ENCODE data around the gene FBLN5. TPM values are rescaled to one million over a fixed set of nuclear protein-coding genes. Genes with fewer than 3 reads are reported as not detected.
"Not testable (repeated sequence)": the region's sequence is repeated elsewhere in the genome, so short reads cannot be mapped to it uniquely, and the experiment has no call there.

Gene FBLN5
- total RNA-seq, 3 donors from 2014 or later: 81.8 to 171 (median 83.2) TPM

- TF ChIP-seq POLR2A (IDR thresholded peaks at IDR 0.05): no peak
- TF ChIP-seq POLR2AphosphoS5 (IDR thresholded peaks at IDR 0.05): peak; percentile 35 to 82 (median 56)
- Histone ChIP-seq H3K9me3 (no peaks in the 10 kb centered on the region), H3K4me3 (no peak overlapping the region), H3K27me3 (no peaks in the 10 kb centered on the region), H3K27ac (peak overlapping the region; percentile 62 to 80), H3K36me3 (no peaks in the 10 kb centered on the region), H3K4me1 (peaks cover 0 to 5% of the 10 kb centered on the region in 2 donors)
- no peak for DNase-seq (ENCODE audit: low spot score in 2 of 2)
- intact Hi-C loops (cut with DNase I; ENCODE audit: low total_unique reads): no loop called here
These were observed 45.9 kb downstream of the FBLN5 start for GRCh38 chr14:91901449-91902226.

DNA sequence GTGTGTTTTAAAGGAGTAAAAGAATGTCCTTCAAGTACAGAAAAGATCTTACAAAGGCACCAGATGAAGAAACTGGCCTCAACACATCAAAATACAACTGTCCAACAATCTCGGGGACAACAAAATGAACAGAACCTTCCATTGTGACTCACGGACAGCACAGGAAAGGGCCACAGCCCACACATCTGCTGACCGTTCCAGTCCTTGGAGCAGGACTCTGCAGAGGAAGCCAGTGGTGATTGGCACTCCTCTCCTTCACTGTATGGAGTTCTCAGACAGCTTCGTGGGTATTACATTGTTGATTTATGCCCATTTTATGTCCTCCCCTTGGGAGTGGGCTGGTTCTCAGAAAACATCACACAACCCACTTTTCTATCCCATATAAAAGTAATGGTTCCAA is 47.7 kb downstream of the FBLN5 start:
- DNase-seq (ENCODE audit: low spot score in 2 of 2): no peak
- Histone ChIP-seq H3K9me3 (no peaks in the 10 kb centered on the region), H3K36me3 (no peaks in the 10 kb centered on the region), H3K27ac (peak overlapping the region; percentile 18 to 76), H3K4me1 (peaks cover 0 to 5% of the 10 kb centered on the region in 2 donors), H3K4me3 (no peak overlapping the region), H3K27me3 (no peaks in the 10 kb centered on the region)
- no peak for TF ChIP-seq POLR2A (IDR thresholded peaks at IDR 0.05)
- no peak for TF ChIP-seq POLR2AphosphoS5 (IDR thresholded peaks at IDR 0.05)
- TF ChIP-seq, protein P1, sequence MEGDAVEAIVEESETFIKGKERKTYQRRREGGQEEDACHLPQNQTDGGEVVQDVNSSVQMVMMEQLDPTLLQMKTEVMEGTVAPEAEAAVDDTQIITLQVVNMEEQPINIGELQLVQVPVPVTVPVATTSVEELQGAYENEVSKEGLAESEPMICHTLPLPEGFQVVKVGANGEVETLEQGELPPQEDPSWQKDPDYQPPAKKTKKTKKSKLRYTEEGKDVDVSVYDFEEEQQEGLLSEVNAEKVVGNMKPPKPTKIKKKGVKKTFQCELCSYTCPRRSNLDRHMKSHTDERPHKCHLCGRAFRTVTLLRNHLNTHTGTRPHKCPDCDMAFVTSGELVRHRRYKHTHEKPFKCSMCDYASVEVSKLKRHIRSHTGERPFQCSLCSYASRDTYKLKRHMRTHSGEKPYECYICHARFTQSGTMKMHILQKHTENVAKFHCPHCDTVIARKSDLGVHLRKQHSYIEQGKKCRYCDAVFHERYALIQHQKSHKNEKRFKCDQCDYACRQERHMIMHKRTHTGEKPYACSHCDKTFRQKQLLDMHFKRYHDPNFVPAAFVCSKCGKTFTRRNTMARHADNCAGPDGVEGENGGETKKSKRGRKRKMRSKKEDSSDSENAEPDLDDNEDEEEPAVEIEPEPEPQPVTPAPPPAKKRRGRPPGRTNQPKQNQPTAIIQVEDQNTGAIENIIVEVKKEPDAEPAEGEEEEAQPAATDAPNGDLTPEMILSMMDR (IDR thresholded peaks at IDR 0.05): no peak
- intact Hi-C loops (cut with DNase I; ENCODE audit: low total_unique reads): no loop called here

DNA sequence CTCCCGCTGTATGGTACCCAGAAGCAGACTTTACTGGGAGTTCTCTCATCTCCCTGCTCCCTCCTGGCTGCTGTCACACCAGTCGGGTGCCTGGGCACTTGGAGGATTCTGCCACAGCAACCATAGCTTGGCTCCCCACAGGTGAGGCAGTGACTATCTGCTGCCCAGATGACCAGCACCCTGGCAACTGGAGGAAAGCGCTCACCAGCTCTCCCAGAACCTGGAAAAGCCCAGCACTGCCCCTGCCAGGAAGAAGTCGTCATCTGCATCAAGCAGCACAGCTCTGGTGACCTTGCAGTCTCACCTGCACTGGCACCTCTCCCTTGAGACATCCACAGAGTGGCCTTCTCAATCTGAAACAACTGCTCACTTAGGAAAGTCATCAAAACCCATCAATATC is 48.3 kb downstream of the FBLN5 start:
- Histone ChIP-seq H3K36me3 (no peaks in the 10 kb centered on the region), H3K4me1 (peaks cover 0 to 5% of the 10 kb centered on the region in 2 donors), H3K4me3 (no peak overlapping the region), H3K27ac (peak overlapping the region; percentile 18 to 76), H3K9me3 (no peaks in the 10 kb centered on the region), H3K27me3 (no peaks in the 10 kb centered on the region)
- TF ChIP-seq POLR2A (IDR thresholded peaks at IDR 0.05): no peak
- TF ChIP-seq, protein P1 (IDR thresholded peaks at IDR 0.05): peak in 1 of 3 donors; percentile 23
- no peak for TF ChIP-seq POLR2AphosphoS5 (IDR thresholded peaks at IDR 0.05)
- DNase-seq (ENCODE audit: low spot score in 2 of 2): peak in 1 of 2 donors; percentile 54
- intact Hi-C loops (cut with DNase I; ENCODE audit: low total_unique reads): no loop called here

GRCh38 chr14:91898372-91898771 is 49.1 kb downstream of the FBLN5 start:
- Histone ChIP-seq H3K27me3 (no peaks in the 10 kb centered on the region), H3K9me3 (no peaks in the 10 kb centered on the region), H3K4me1 (peaks cover 0 to 5% of the 10 kb centered on the region in 2 donors), H3K4me3 (no peak overlapping the region), H3K36me3 (no peaks in the 10 kb centered on the region), H3K27ac (peak overlapping the region; percentile 0 to 48)
- no peak for DNase-seq (ENCODE audit: low spot score in 2 of 2)
- no peak for TF ChIP-seq POLR2A (IDR thresholded peaks at IDR 0.05)
- TF ChIP-seq POLR2AphosphoS5 (IDR thresholded peaks at IDR 0.05): no peak
- TF ChIP-seq, protein P1 (IDR thresholded peaks at IDR 0.05): no peak
- intact Hi-C loops (cut with DNase I; ENCODE audit: low total_unique reads): no loop called here

GRCh38 chr14:91897716-91898115 is 49.8 kb downstream of the FBLN5 start:
- H3K27me3 ChIP-seq; intact Hi-C loops (cut with DNase I; ENCODE audit: low total_unique reads); H3K36me3 ChIP-seq; H3K4me1 ChIP-seq; H3K4me3 ChIP-seq; H3K9me3 ChIP-seq; DNase-seq (ENCODE audit: low spot score in 2 of 2): not testable (repeated sequence)
- H3K27ac ChIP-seq: peak overlapping the region; percentile 48 to 81

DNA sequence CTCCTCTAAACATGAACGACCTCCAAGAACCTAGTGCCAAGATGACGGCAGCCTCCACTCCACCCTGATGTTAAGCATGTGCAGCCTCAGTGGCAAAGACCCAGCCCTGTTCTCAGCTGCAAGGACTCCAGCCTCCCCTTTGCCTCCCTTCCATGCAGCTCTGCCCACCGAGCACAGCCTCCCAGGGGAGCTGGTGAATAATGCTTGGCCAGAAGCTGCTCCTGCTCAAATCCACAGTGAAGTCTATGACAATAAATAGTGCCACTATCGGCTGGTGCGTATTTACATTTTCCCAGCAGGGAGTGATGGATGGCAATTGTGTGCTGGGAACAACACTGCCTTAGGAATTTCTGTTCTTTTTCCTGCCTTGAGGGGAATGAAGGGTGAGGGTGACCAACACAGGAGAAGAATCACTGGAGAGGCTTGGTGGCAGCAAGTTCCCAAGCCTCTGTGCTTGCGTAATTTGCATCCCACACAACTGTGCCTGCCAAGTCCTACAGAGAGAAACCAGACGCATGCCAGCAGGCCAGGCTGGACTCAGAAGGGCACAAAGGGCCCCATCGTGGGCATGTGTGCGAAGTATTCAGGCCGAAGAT is 50.3 kb downstream of the FBLN5 start:
- intact Hi-C loops (cut with DNase I; ENCODE audit: low total_unique reads): no loop called here
- Histone ChIP-seq H3K9me3 (no peaks in the 10 kb centered on the region), H3K27ac (peak overlapping the region; percentile 48 to 81), H3K4me1 (peaks cover 5 to 6% of the 10 kb centered on the region in 2 donors), H3K4me3 (no peak overlapping the region), H3K27me3 (no peaks in the 10 kb centered on the region), H3K36me3 (no peaks in the 10 kb centered on the region)
- DNase-seq (ENCODE audit: low spot score in 2 of 2): peak in 1 of 2 donors; percentile 87
- peak in 2 of 3 donors; percentile 31 to 65 for TF ChIP-seq POLR2AphosphoS5 (IDR thresholded peaks at IDR 0.05)
- TF ChIP-seq, protein P1 (IDR thresholded peaks at IDR 0.05): no peak

All from breast epithelium (tissue), 4 donors.